Neuronal stem cell (in vitro differentiated cells): Measurements from ENCODE around the gene HGFAC.
A peak's percentile ranks its signal among the peaks of the same experiment; 100 is the strongest.

ENCODE experiments used
- DNase-seq: peaks from one replicate; pipeline ENCODE4 v3.0.0-alpha.2; 2013; ENCODE audit warnings: low spot score
- H2AFZ ChIP-seq: one replicate; pipeline ENCODE4 v1.6.1; 2013; ENCODE audit warnings: mild to moderate bottlenecking, low read length, inconsistent platforms
- H2AK5ac ChIP-seq: 2 replicates; pipeline ENCODE4 v1.6.1; 2013; ENCODE audit warnings: low read depth, mild to moderate bottlenecking, inconsistent platforms, low read length, moderate library complexity, mixed read lengths
- H2BK120ac ChIP-seq: 2 replicates; pipeline ENCODE4 v1.6.1; 2013; ENCODE audit warnings: low read depth, mild to moderate bottlenecking, inconsistent platforms, low read length, moderate library complexity, mixed read lengths
- H2BK12ac ChIP-seq: one replicate; pipeline ENCODE4 v1.6.1; 2013; ENCODE audit warnings: low read length, inconsistent platforms
- H2BK15ac ChIP-seq: 2 replicates; pipeline ENCODE4 v1.6.1; 2013; ENCODE audit warnings: mild to moderate bottlenecking, low read length, inconsistent platforms, mixed read lengths
- H2BK5ac ChIP-seq: one replicate; pipeline ENCODE4 v1.6.1; 2013; ENCODE audit warnings: inconsistent platforms, mild to moderate bottlenecking, low read length, moderate library complexity
- H3K14ac ChIP-seq: one replicate; pipeline ENCODE4 v1.6.1; 2013; ENCODE audit warnings: low read length, inconsistent platforms
- H3K18ac ChIP-seq: 2 replicates; pipeline ENCODE4 v1.6.1; 2013; ENCODE audit warnings: low read length, inconsistent platforms
- H3K23ac ChIP-seq: 2 replicates; pipeline ENCODE4 v1.6.1; 2013; ENCODE audit warnings: low read depth, mild to moderate bottlenecking, mixed read lengths, low read length, inconsistent platforms; ENCODE audit not compliant: poor library complexity
- H3K27ac ChIP-seq: replicated peaks from 3 replicates; pipeline ENCODE4 v1.5.1; 2013; ENCODE audit warnings: low read length, inconsistent platforms
- H3K27me3 ChIP-seq, 3 experiments: 2 replicates each; pipeline ENCODE4 v1.6.1; 2013; ENCODE audit warnings: low read length in 3 of 3, mild to moderate bottlenecking in 2 of 3, inconsistent platforms in 1 of 3, low read depth in 1 of 3, mixed read lengths in 1 of 3, moderate library complexity in 1 of 3; ENCODE audit not compliant: control insufficient read depth in 3 of 3, insufficient read depth in 3 of 3
- H3K36me3 ChIP-seq, 2 donors: replicated peaks in 1 of 2; 2 replicates each; pipeline ENCODE4 v1.6.1; 2013; ENCODE audit warnings: low read length in 2 of 2; ENCODE audit not compliant: control insufficient read depth in 2 of 2, insufficient read depth in 2 of 2
- H3K4ac ChIP-seq: 2 replicates; pipeline ENCODE4 v1.6.1; 2013; ENCODE audit warnings: inconsistent platforms, mild to moderate bottlenecking, low read length, moderate library complexity
- H3K4me1 ChIP-seq, 2 donors: 1 replicate in 1 of 2; 2 replicates in 1 of 2; pipeline ENCODE4 v1.6.1; 2013; ENCODE audit warnings: low read length in 2 of 2, low read depth in 1 of 2; ENCODE audit not compliant: control insufficient read depth in 2 of 2, insufficient read depth in 1 of 2
- H3K4me2 ChIP-seq: one replicate; pipeline ENCODE4 v1.6.1; 2013; ENCODE audit warnings: mild to moderate bottlenecking, low read length, inconsistent platforms; ENCODE audit not compliant: insufficient read depth, poor library complexity, severe bottlenecking
- H3K4me3 ChIP-seq, 2 donors: 2 replicates each; pipeline ENCODE4 v1.5.1; 2013; ENCODE audit warnings: low read length in 2 of 2, mild to moderate bottlenecking in 2 of 2, inconsistent platforms in 1 of 2, moderate library complexity in 1 of 2
- H3K79me1 ChIP-seq: one replicate; pipeline ENCODE4 v1.6.1; 2013; ENCODE audit warnings: low read depth, mild to moderate bottlenecking, inconsistent platforms, low read length, moderate library complexity
- H3K9ac ChIP-seq: one replicate; pipeline ENCODE4 v1.6.1; 2013; ENCODE audit warnings: mild to moderate bottlenecking, low read depth, low read length, inconsistent platforms; ENCODE audit not compliant: poor library complexity
- H3K9me3 ChIP-seq, 2 donors: replicated peaks in 1 of 2; 2 replicates each; pipeline versions ENCODE3 to v1.6.1; 2013; ENCODE audit warnings: low read length in 2 of 2, mild to moderate bottlenecking in 2 of 2, inconsistent platforms in 1 of 2, low read depth in 1 of 2, mixed read lengths in 1 of 2, moderate library complexity in 1 of 2; ENCODE audit not compliant: control insufficient read depth in 2 of 2, insufficient read depth in 1 of 2
- H4K8ac ChIP-seq: one replicate; pipeline ENCODE4 v1.6.1; 2013; ENCODE audit warnings: low read depth, mild to moderate bottlenecking, inconsistent platforms, low read length, moderate library complexity
- H4K91ac ChIP-seq: one replicate; pipeline ENCODE4 v1.6.1; 2013; ENCODE audit warnings: low read length, low read depth, mild to moderate bottlenecking, inconsistent platforms; ENCODE audit not compliant: poor library complexity
- WGBS, 2 donors: extraction: QIAGEN DNeasy Blood & Tissue Kit; methylation state at CpG; one replicate each; pipeline ENCODE4 v1.1.7; 2013; ENCODE audit warnings: missing lambda C conversion rate in 2 of 2, mixed read lengths in 1 of 2; ENCODE audit not compliant: insufficient read length in 2 of 2, insufficient replicate concordance in 1 of 2; ENCODE audit errors: extremely low coverage in 2 of 2; 5-methylcytosine and 5-hydroxymethylcytosine counted together

The HGFAC gene

GRCh38 chr4:3465698-3466671 lies 24.2 kb downstream of the HGFAC start:
- Histone ChIP-seq H3K18ac (peak overlapping the region; percentile 87), H3K9ac (peak overlapping the region; percentile 60), H3K4me3 (no peak overlapping the region), H4K8ac (no peak overlapping the region), H3K4ac (no peak overlapping the region), H2AK5ac (peak overlapping the region; percentile 93), H3K4me1 (peaks cover 16 to 54% of the 10 kb centered on the region in 2 donors), H2BK120ac (no peak overlapping the region), H2AFZ (no peak overlapping the region), H3K14ac (peak overlapping the region; percentile 94), H2BK15ac (peak overlapping the region; percentile 94), H3K27me3 (peaks cover 0 to 43% (median 22%) of the 10 kb centered on the region in 3 experiments), H3K36me3 (peaks cover 0 to 3% of the 10 kb centered on the region in 2 donors), H3K23ac (peak overlapping the region; percentile 34), H2BK12ac (peak overlapping the region; percentile 58), H3K9me3 (peaks cover 7 to 11% of the 10 kb centered on the region in 2 donors), H3K79me1 (peaks cover 6% of the 10 kb centered on the region), H2BK5ac (peak overlapping the region; percentile 2), H4K91ac (no peak overlapping the region), H3K4me2 (no peak overlapping the region), H3K27ac (no peak overlapping the region)
- DNase-seq = no peak
- no CpG with 5 or more reads among the region's 41 CpGs for WGBS, 2 donors

- H3K4me1 ChIP-seq = peaks cover 16 to 57% of the 10 kb centered on the region in 2 donors
- H3K79me1 ChIP-seq = peaks cover 6% of the 10 kb centered on the region
- H3K18ac ChIP-seq = peak overlapping the region; percentile 70
- peaks cover 6 to 9% of the 10 kb centered on the region in 2 donors for H3K9me3 ChIP-seq
- peak overlapping the region; percentile 44 for H3K9ac ChIP-seq
- peaks cover 0 to 34% (median 22%) of the 10 kb centered on the region in 3 experiments for H3K27me3 ChIP-seq
- peaks cover 0 to 3% of the 10 kb centered on the region in 2 donors for H3K36me3 ChIP-seq
- H2BK120ac ChIP-seq = no peak overlapping the region
- H2AFZ ChIP-seq = no peak overlapping the region
- DNase-seq = no peak
- peak overlapping the region; percentile 84 for H3K4ac ChIP-seq
- H4K8ac ChIP-seq = no peak overlapping the region
- H2BK15ac ChIP-seq = peak overlapping the region; percentile 89
- H2AK5ac ChIP-seq = peak overlapping the region; percentile 63
- WGBS, 2 donors = no CpG with 5 or more reads among the region's 40 CpGs
- no peak overlapping the region for H2BK5ac ChIP-seq
- no peak overlapping the region for H3K27ac ChIP-seq
- no peak overlapping the region for H3K4me2 ChIP-seq
- H3K4me3 ChIP-seq = no peak overlapping the region
- peak overlapping the region; percentile 41 for H2BK12ac ChIP-seq
- peak overlapping the region; percentile 71 for H3K14ac ChIP-seq
- H3K23ac ChIP-seq = peak overlapping the region; percentile 34
- no peak overlapping the region for H4K91ac ChIP-seq
These were observed 25.2 kb downstream of the HGFAC start for GRCh38 chr4:3466691-3467600.

GRCh38 chr4:3467601-3468031 lies 25.8 kb downstream of the HGFAC start:
- WGBS, 2 donors = no CpG with 5 or more reads among the region's 15 CpGs

More at GRCh38 chr4:3467601-3468031, 25.8 kb downstream of the HGFAC start:
- peaks cover 0 to 3% of the 10 kb centered on the region in 2 donors for H3K36me3 ChIP-seq
- H4K8ac ChIP-seq = no peak overlapping the region
- no peak overlapping the region for H2BK12ac ChIP-seq
- H3K14ac ChIP-seq = no peak overlapping the region
- no peak overlapping the region for H3K23ac ChIP-seq
- H3K27me3 ChIP-seq = peaks cover 0 to 27% (median 19%) of the 10 kb centered on the region in 3 experiments
- DNase-seq = no peak
- H2AFZ ChIP-seq = no peak overlapping the region
- H4K91ac ChIP-seq = no peak overlapping the region
- H3K4me1 ChIP-seq = peaks cover 12 to 52% of the 10 kb centered on the region in 2 donors
- H3K9ac ChIP-seq = no peak overlapping the region
- H2BK120ac ChIP-seq = no peak overlapping the region
- H3K79me1 ChIP-seq = peaks cover 6% of the 10 kb centered on the region
- H3K4me3 ChIP-seq = no peak overlapping the region
- no peak overlapping the region for H2BK15ac ChIP-seq
- peak overlapping the region; percentile 30 for H2AK5ac ChIP-seq
- H3K4me2 ChIP-seq = no peak overlapping the region
- no peak overlapping the region for H2BK5ac ChIP-seq
- no peak overlapping the region for H3K4ac ChIP-seq
- peaks cover 6 to 9% of the 10 kb centered on the region in 2 donors for H3K9me3 ChIP-seq
- no peak overlapping the region for H3K27ac ChIP-seq
- peak overlapping the region; percentile 7 for H3K18ac ChIP-seq
